Stomach smooth muscle (tissue), 2 donors: Measurements from ENCODE around the gene USP37.
"Not testable (repeated sequence)": the region's sequence is repeated elsewhere in the genome, so short reads cannot be mapped to it uniquely, and the experiment has no call there.

Experiments
- H3K27ac ChIP-seq: one replicate; pipeline ENCODE4 v1.7.0; 2013; ENCODE audit warnings: mild to moderate bottlenecking, low read length, inconsistent platforms
- H3K27me3 ChIP-seq, 2 donors: one replicate each; pipeline ENCODE4 v1.7.0; 2013; ENCODE audit warnings: low read length in 2 of 2; ENCODE audit not compliant: insufficient read depth in 2 of 2, control insufficient read depth in 1 of 2
- H3K36me3 ChIP-seq, 2 donors: one replicate each; pipeline ENCODE4 v1.7.0; 2013; ENCODE audit warnings: low read length in 2 of 2; ENCODE audit not compliant: control insufficient read depth in 2 of 2, insufficient read depth in 2 of 2
- H3K4me1 ChIP-seq: one replicate; pipeline ENCODE4 v1.7.0; 2013; ENCODE audit warnings: low read length; ENCODE audit not compliant: control insufficient read depth, insufficient read depth
- H3K4me3 ChIP-seq, 2 donors: one replicate each; pipeline ENCODE4 v1.7.0; 2013; ENCODE audit warnings: low read length in 2 of 2
- H3K9ac ChIP-seq, 2 donors: one replicate each; pipeline ENCODE4 v1.7.0; 2013; ENCODE audit warnings: low read length in 2 of 2, mild to moderate bottlenecking in 1 of 2
- H3K9me3 ChIP-seq, 2 donors: one replicate each; pipeline ENCODE4 v1.7.0; 2013; ENCODE audit warnings: low read length in 2 of 2; ENCODE audit not compliant: control insufficient read depth in 2 of 2
- donor health status: healthy.
- donor health status: Pancreatic carcinoma.

Gene USP37

GRCh38 chr2:218576854-218577253 is 8.7 kb upstream of the USP37 start:
- H3K9ac ChIP-seq, result no peak overlapping the region
- H3K9me3 ChIP-seq, result no peaks in the 10 kb centered on the region
- H3K27me3 ChIP-seq, result no peaks in the 10 kb centered on the region
- H3K4me1 ChIP-seq, result peaks cover 9% of the 10 kb centered on the region
- no peak overlapping the region for H3K4me3 ChIP-seq
- peaks cover 6 to 10% of the 10 kb centered on the region in 2 donors for H3K36me3 ChIP-seq
- H3K27ac ChIP-seq, result no peak overlapping the region

- Histone ChIP-seq H3K4me1 (peaks cover 27% of the 10 kb centered on the region), H3K4me3 (peak overlapping the region in 1 of 2 donors; percentile 15), H3K9me3 (no peaks in the 10 kb centered on the region), H3K27me3 (no peaks in the 10 kb centered on the region), H3K27ac (no peak overlapping the region), H3K9ac (peak overlapping the region in 1 of 2 donors; percentile 76), H3K36me3 (peaks cover 2 to 3% of the 10 kb centered on the region in 2 donors)
Measured at GRCh38 chr2:218570850-218571249, 2.7 kb upstream of the USP37 start.

GRCh38 chr2:218569661-218570500 is 1.7 kb upstream of the USP37 start:
- Histone ChIP-seq H3K36me3 (peaks cover 0 to 3% of the 10 kb centered on the region in 2 donors), H3K27ac (peak overlapping the region; percentile 91), H3K4me3 (peak overlapping the region; percentile 58 to 91), H3K27me3 (no peaks in the 10 kb centered on the region), H3K9ac (peak overlapping the region; percentile 76 to 91), H3K4me1 (peaks cover 27% of the 10 kb centered on the region), H3K9me3 (no peaks in the 10 kb centered on the region)

GRCh38 chr2:218569038-218569431 is 884 bp upstream of the USP37 start:
- peak overlapping the region; percentile 76 to 91 for H3K9ac ChIP-seq

GRCh38 chr2:218567797-218568189 is 358 bp downstream of the USP37 start:
- Histone ChIP-seq H3K27ac (peak overlapping the region; percentile 91), H3K4me1 (peaks cover 27% of the 10 kb centered on the region)

More at GRCh38 chr2:218569038-218569431, 884 bp upstream of the USP37 start:
- Histone ChIP-seq H3K36me3 (peaks cover 0 to 1% of the 10 kb centered on the region in 2 donors), H3K9me3 (no peaks in the 10 kb centered on the region), H3K4me1 (peaks cover 27% of the 10 kb centered on the region), H3K27me3 (no peaks in the 10 kb centered on the region), H3K4me3 (peak overlapping the region; percentile 58 to 91), H3K27ac (peak overlapping the region; percentile 91)

GRCh38 chr2:218566296-218566695 is 1.9 kb downstream of the USP37 start:
- peaks cover 0 to 3% of the 10 kb centered on the region in 2 donors for H3K36me3 ChIP-seq
- no peaks in the 10 kb centered on the region for H3K9me3 ChIP-seq
- no peaks in the 10 kb centered on the region for H3K27me3 ChIP-seq
- H3K9ac ChIP-seq, result no peak overlapping the region
- H3K4me1 ChIP-seq, result peaks cover 26% of the 10 kb centered on the region
- no peak overlapping the region for H3K27ac ChIP-seq
- no peak overlapping the region for H3K4me3 ChIP-seq

More at GRCh38 chr2:218567797-218568189, 358 bp downstream of the USP37 start:
- Histone ChIP-seq H3K9ac (peak overlapping the region; percentile 89 to 92), H3K9me3 (no peaks in the 10 kb centered on the region), H3K27me3 (no peaks in the 10 kb centered on the region), H3K36me3 (no peaks in the 10 kb centered on the region), H3K4me3 (peak overlapping the region; percentile 86 to 91)

- H3K36me3 ChIP-seq, result peaks cover 3 to 7% of the 10 kb centered on the region in 2 donors
- no peak overlapping the region for H3K4me3 ChIP-seq
- H3K9me3 ChIP-seq, result no peaks in the 10 kb centered on the region
- peaks cover 9% of the 10 kb centered on the region for H3K4me1 ChIP-seq
- no peaks in the 10 kb centered on the region for H3K27me3 ChIP-seq
- H3K9ac ChIP-seq, result no peak overlapping the region
- no peak overlapping the region for H3K27ac ChIP-seq
Measured at GRCh38 chr2:218564056-218564455, 4.1 kb downstream of the USP37 start.

- H3K36me3 ChIP-seq, result peaks cover 8 to 9% of the 10 kb centered on the region in 2 donors
- H3K9ac ChIP-seq, result no peak overlapping the region
- no peaks in the 10 kb centered on the region for H3K9me3 ChIP-seq
- no peak overlapping the region for H3K4me3 ChIP-seq
- no peak overlapping the region for H3K27ac ChIP-seq
- no peaks in the 10 kb centered on the region for H3K27me3 ChIP-seq
- no peaks in the 10 kb centered on the region for H3K4me1 ChIP-seq
Measured at GRCh38 chr2:218558986-218559385, 9.2 kb downstream of the USP37 start.

GRCh38 chr2:218557941-218558340 is 10.2 kb downstream of the USP37 start:
- H3K27ac ChIP-seq, result no peak overlapping the region
- no peaks in the 10 kb centered on the region for H3K4me1 ChIP-seq
- peaks cover 15 to 16% of the 10 kb centered on the region in 2 donors for H3K36me3 ChIP-seq
- no peaks in the 10 kb centered on the region for H3K27me3 ChIP-seq
- H3K4me3 ChIP-seq, result no peak overlapping the region
- no peak overlapping the region for H3K9ac ChIP-seq
- H3K9me3 ChIP-seq, result no peaks in the 10 kb centered on the region

- no peak overlapping the region for H3K9ac ChIP-seq
- no peaks in the 10 kb centered on the region for H3K4me1 ChIP-seq
- no peak overlapping the region for H3K27ac ChIP-seq
- peaks cover 22 to 29% of the 10 kb centered on the region in 2 donors for H3K36me3 ChIP-seq
- H3K4me3 ChIP-seq, result no peak overlapping the region
- no peaks in the 10 kb centered on the region for H3K27me3 ChIP-seq
- H3K9me3 ChIP-seq, result no peaks in the 10 kb centered on the region
Measured at GRCh38 chr2:218555527-218555926, 12.6 kb downstream of the USP37 start.

GRCh38 chr2:218554225-218554624 is 13.9 kb downstream of the USP37 start:
- not testable (repeated sequence) for H3K27ac ChIP-seq, H3K27me3 ChIP-seq, H3K9me3 ChIP-seq, H3K9ac ChIP-seq, H3K4me3 ChIP-seq, H3K4me1 ChIP-seq
- peaks cover 22 to 27% of the 10 kb centered on the region in 2 donors for H3K36me3 ChIP-seq
